GM18526 (cell line): ENCODE results near the gene PDZD4.

Experiments used
- POLR2A ChIP-seq: IDR thresholded peaks from 3 replicates; pipeline ENCODE4 v1.6.1; 2011; ENCODE audit not compliant: insufficient read length; ENCODE audit errors: extremely low read depth

Gene PDZD4, protein sequence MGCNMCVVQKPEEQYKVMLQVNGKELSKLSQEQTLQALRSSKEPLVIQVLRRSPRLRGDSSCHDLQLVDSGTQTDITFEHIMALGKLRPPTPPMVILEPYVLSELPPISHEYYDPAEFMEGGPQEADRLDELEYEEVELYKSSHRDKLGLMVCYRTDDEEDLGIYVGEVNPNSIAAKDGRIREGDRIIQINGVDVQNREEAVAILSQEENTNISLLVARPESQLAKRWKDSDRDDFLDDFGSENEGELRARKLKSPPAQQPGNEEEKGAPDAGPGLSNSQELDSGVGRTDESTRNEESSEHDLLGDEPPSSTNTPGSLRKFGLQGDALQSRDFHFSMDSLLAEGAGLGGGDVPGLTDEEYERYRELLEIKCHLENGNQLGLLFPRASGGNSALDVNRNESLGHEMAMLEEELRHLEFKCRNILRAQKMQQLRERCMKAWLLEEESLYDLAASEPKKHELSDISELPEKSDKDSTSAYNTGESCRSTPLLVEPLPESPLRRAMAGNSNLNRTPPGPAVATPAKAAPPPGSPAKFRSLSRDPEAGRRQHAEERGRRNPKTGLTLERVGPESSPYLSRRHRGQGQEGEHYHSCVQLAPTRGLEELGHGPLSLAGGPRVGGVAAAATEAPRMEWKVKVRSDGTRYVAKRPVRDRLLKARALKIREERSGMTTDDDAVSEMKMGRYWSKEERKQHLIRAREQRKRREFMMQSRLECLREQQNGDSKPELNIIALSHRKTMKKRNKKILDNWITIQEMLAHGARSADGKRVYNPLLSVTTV

DNA sequence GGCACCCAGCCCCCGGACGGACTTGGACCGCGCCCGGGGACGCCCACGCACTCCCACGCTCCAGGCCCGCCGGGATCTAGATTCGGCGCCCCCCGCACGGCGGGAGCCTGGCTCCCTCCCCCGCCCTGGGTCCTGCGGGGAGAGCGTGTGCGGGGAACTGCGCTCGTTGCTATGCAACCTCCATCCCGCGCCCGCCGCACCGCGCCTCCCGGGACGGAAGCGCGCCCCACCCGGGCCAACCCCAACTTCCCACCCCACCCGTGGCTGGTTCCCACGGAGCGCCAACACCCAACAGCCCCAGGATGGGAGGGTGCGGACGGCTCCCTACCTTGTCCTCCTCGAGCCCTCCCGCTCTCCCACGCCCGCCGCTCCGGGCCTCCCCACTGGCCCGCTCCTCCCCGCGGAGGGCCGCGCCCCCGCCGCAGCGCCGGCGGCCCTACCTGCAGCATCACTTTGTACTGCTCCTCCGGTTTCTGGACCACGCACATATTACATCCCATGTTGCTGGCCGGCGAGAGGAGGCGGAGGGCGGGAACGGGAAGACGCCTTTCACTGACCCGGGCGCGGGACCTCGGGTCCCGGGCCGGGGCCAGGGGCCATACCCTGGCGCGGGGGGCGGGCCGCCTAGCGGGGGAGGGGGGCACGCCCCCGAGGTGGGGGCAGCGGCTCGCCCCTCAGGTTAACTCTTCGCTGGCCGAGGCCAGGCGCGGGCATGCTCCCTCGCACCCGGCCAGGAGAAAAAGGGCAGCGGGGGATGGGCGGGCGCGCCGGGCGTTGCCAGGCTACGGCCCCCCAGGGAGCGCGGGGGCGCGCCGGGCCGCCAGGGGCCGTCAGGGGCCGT lies at the start of gene PDZD4:
PDZD4 (minus strand) TSS at position 746 of the 841 bp plus-strand sequence; CDS start at position 500, 246 bp downstream.
- no peak for TF ChIP-seq POLR2A

DNA sequence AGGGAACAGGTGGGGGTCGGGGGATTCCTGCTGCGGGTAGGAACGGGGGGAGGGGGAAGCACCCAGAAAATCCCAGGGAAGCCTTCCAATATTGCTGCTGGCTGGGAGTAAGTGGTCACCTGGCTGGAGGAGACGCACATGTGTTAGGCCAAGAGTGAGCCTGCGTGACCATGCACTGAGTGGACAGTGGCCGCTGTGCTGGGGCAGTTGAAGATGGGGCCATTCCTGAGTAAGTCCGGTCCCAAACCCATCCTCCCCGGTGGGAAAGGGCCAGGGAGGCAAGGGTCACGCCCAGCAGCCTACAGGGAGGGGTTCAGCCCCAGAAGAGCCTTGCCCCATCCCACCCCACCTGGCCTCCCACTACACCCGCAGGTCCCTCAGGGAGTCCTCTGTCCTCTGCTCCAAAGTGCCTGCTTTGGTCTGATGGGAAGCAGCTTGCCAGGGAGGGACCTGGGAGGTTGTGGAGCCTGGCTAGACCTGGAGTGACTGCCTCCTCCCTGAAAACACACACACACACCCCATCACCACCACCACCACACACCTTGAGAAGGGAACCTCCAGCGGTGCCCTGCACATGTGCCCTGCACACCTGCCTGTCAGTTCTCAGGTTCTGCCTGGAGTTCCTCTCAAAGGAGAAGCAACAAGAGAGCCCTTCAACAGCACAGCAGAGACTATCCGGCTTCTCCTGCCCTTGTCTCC lies 49.5 kb upstream of the PDZD4 start:
- no peak for TF ChIP-seq POLR2A

DNA sequence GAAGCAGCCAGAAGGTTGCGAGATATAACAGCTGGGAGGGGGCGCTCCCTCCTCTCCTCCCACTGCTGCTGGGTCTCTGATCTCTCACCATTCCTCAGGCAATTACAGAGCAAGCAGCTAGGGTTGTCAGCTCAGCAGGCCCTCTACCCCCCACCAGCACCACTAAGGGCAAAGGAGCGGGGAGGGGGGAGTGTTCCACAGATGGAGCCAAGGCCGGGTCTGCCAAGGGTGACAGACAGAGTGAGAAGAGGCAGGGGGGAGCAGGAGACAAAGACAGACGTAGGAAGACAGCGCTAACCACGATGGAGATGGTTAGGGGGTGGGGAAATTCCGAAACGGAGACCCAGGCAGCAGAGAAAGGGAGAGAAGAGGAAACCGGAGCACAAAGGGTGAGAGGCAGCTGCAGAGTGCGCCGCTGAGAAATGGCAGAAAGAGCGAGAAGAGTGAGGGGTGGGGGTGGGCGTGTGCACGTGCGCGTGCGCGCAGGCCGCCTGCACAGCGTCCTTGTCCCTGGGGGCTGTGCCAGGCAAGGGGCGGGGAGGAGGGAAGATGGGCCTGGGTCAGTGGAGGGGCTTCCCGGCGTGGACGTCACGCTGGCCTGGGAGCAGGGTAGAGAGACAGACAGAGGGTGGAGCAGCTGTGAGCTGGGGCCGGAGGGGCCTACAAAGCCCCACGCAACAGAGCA lies 48.8 kb upstream of the PDZD4 start:
- no peak for TF ChIP-seq POLR2A

DNA sequence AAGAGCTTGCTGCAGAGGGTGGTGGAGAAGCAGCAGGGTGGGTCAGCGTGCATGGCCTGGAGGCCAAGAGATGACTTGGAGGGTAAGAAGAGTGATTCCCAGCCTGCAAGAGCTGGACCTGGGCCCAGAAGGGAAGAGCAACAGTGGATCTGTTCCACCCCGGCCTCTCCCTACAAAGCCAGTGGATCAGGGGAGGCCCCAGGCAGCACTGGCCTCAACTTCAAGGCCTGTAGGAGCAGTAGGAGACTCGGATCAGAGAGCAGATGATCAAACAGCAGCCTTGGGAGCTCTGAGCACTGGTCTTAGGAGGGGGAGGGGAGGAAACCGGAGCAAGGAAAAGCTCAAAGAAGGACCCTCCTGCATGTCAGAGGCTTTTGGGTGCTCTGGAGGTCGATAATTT lies 48.0 kb upstream of the PDZD4 start:
- no peak for TF ChIP-seq POLR2A

DNA sequence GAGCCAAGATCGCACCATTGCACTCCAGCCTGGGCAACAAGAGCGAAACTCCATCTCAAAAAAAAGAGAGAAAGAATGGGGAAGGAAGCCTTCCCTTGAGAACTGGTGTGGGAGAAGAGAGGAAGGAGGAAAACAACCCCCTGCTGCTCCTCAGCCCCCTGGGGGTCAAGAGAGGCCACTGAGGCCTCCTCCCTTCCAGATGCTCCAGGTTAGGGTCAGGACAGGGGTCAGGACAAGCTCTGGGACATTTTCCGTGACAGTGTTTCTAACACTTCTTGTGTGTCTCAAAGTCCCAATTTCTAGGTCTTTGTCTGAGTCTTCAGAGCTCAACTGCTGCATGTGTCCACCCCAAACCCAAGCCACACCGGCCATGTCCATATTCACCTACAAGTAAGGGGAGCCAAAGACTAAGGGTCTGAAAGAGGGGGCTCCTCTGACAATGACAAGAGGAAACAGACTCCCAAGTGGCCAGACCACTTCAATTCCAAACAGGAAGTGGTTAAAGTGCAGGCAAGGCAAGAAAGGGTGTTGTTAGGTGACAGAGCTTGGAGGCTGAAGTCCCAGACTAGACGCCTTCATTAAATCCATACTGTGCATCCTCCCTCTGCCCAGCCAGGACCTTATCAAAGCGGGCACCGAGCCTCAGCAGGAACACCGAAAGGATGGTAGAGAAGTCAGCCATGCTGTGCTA lies 47.4 kb upstream of the PDZD4 start:
- no peak for TF ChIP-seq POLR2A

DNA sequence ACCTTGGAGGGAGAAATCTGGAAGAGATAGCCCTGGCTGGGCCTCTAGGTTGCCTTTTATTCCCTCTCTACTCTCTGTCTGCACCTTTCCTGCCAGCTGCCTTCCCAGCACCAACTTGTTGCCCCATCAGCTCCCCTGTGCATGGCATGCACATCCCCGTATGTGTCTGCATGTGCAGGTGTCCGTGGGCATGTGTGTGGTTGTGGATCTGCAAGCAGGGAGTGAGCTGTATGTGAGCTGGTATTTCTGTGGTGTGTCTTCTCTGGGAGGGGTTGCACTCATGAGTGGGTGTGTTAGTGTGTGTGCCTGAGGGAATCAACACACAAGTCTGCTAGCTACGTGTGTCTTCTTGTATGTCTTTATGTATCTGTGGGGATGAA lies 45.8 kb upstream of the PDZD4 start:
- TF ChIP-seq POLR2A, result no peak

DNA sequence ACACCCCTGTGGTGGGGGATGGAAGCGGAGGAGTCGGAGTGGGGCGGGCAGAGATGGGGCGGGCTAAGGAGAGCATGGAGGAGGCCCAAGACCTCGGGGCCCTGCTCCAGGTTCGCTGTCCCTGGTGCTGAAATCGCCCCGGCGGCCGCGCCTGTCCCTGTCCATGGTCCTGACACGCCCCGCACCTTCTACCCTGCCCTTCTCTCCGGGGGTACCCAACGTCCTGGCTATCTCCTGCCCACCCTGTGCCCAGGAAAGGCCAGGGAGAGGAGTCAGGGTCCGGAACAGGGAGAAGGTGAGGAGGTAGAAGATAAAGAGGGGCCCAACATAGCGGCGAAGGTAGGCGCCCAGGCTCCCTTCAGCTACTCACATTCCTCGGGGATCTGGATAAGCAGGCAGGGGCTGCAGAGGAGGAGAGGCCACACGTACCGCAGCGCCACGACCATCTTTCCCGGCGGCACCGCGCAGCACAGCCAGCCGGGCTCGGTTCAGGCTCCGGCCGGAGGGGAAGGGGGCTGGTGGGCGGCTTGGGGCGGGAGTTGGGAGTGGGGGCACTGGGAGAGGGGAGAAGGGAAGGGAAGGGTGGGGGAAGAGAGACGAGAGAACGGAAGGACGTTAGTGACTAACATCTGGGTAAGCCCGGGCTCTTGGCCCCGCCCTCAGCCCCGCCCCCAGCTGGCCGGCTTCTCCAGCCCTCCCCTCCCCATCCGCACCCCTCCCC lies 45.2 kb upstream of the PDZD4 start:
- TF ChIP-seq POLR2A, result no peak

DNA sequence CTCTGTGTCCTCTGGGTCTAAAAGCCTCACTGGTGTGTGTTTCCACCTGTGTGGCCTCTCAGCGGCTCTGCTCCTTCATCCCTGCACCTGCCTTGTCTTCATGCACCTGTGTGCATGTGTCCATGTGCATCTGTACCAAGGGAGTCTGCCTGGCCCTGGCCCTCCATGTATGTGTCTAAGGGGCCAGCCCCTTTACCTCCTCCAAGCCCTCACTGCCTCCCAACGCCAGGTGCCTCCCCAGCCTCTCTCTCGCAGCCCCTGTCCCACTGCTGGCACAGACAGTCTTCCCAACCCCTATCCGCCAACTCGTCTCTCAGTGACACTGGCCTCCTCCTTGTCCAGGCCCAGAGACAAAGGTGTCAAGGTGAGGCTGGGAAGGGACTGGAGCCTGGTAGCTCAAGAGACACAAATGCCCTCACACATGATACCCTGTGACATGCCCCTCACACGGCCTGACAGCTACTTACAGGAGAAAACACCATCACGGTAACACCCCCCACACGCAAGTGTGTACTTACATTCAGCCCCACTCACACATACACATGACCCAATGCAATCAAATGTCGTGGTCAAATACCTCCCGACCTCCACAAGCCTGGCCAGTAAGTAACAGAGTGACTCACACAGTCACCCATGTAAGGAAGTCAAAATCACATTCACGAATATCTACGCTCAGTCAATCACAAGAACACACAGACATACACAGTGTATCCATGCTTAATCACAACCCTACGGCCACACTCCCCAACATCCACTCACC lies 44.2 kb upstream of the PDZD4 start:
- TF ChIP-seq POLR2A, result no peak

DNA sequence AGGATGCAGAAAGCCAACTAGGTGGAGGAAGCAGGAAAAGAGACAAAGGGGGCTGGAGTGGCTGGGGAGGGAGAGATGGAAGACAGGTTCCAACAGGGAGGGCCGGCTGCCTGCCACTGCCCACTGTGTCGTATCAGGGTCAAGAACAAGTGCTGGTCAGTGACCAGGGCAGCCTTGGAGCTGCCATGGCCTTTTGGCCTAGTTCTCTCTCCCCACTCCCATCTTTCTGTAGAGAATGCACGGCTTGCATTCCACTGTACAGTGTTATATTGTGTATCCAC lies 43.7 kb upstream of the PDZD4 start:
- no peak for TF ChIP-seq POLR2A

DNA sequence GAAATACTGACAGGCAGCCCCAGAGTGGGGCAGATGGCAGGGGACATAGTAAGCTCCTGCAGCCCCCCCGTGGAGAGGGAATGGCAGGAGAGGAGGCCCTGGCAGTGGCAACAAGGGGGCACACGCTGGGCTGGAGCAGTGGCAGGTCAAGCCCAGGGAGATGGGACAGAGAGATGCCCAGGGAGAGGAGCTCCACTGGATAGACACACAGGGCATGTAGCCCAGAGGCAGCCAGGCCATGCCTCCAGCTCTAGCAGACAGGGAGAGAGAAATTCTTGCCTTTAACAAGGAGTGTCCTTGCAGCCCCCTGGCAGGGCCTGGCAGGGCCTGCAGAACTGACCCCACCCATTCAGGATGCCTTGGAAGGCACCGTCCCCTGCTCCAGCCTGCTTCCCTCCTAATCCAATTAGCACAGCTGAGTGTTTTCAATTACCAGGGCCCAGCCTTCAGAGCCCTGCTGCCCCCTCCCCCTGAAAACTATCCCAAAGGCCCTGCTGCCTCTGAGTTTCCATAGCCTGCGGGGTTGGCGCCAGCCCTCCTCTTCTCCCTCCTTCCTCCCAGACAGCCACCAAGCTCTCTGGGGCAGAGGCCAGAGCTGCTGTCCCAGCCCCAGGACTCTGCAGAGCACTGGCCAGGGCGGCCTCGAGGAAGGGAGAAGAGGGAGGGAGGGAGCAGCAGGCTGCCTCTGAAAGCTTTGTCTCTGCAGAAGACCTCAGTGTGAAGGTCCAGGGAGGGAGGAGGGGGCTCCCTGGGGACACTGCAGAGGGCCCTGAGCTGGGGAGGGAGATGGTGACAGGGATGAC lies 43.1 kb upstream of the PDZD4 start:
- no peak for TF ChIP-seq POLR2A

DNA sequence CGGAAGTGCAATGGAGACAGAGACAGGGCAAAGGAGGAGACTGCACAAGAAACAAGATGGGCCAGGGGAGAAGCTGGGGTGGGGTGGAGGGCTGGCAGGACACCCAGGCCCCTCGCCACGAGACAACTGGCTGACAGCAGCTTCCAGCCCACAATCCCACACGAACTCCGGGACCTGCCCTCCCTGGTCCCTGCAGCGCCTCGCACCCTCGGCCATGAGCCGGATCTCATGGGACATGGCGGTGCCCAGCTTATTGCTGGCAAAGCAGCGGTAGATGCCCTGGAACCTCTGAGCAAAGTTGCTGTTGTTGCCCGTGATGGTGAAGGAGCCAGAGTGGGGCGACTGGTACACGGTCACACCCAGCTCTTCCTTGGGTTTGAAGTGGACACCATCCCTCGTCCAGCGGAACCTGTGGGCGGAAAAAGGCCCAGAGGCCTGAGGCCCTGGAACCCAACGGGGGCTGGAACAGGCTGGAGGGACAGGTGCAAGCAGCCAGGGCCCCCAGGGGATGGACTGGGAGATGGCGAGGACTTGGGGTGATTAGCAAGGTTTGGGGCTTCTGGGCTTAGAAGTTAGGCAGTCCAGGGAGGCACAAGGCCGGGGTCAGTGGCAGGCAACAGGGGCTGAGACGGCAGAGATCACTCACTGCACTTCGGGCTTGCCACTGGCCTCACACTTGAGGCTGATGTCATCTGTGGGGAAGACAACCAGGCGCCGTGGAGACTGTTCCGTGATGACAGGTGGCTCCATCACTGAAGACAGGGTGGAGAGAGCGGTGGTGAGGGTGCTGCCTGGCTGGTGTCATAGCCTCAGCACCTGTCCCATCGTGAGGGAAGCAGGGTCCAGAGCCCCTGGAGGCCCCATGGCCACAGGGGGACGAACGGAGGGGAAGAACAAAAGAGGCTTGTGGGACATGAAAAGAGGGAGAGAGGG lies 41.9 kb upstream of the PDZD4 start:
- no peak for TF ChIP-seq POLR2A
